ENCODE results near the gene ZCCHC12.
"Not testable (repeated sequence)": the region's sequence is repeated elsewhere in the genome, so short reads cannot be mapped to it uniquely, and the experiment has no call there.

ZCCHC12 gene

GRCh38 chrX:118823263-118824172 lies at the start of gene ZCCHC12:
Gene ZCCHC12, plus strand, starts transcription at chrX:118823824. Its CDS starts 1,421 bp downstream, at chrX:118825245.
- no peak for DNase-seq

GRCh38 chrX:118779581-118779980 lies 44.0 kb upstream of the ZCCHC12 start:
- no peak for DNase-seq

GRCh38 chrX:118780509-118780908 lies 43.1 kb upstream of the ZCCHC12 start:
- no peak for DNase-seq

- no peak for DNase-seq
These were observed 42.7 kb upstream of the ZCCHC12 start for GRCh38 chrX:118780911-118781310.

GRCh38 chrX:118795528-118796280 lies 27.9 kb upstream of the ZCCHC12 start:
- DNase-seq = no peak

GRCh38 chrX:118802857-118803256 lies 20.8 kb upstream of the ZCCHC12 start:
- DNase-seq = peak; percentile 37

- DNase-seq = peak; percentile 37
These were observed 16.2 kb upstream of the ZCCHC12 start for GRCh38 chrX:118807151-118808017.

- DNase-seq = not testable (repeated sequence)
These were observed 6.4 kb upstream of the ZCCHC12 start for GRCh38 chrX:118817257-118817656.

GRCh38 chrX:118824173-118824730 lies 628 bp downstream of the ZCCHC12 start:
- DNase-seq = no peak

- DNase-seq = no peak
These were observed 1.6 kb downstream of the ZCCHC12 start for GRCh38 chrX:118825227-118825626.

- no peak for DNase-seq
These were observed 15.8 kb downstream of the ZCCHC12 start for GRCh38 chrX:118839334-118839958.

- DNase-seq = peak; percentile 32
These were observed 24.1 kb downstream of the ZCCHC12 start for GRCh38 chrX:118847676-118848075.

- no peak for DNase-seq
These were observed 30.0 kb downstream of the ZCCHC12 start for GRCh38 chrX:118853596-118853995.

- no peak for DNase-seq
These were observed 32.2 kb downstream of the ZCCHC12 start for GRCh38 chrX:118855681-118856310.

GRCh38 chrX:118857006-118857405 lies 33.4 kb downstream of the ZCCHC12 start:
- DNase-seq = no peak

- no peak for DNase-seq
These were observed 37.7 kb downstream of the ZCCHC12 start for GRCh38 chrX:118861338-118861737.

GRCh38 chrX:118862091-118862490 lies 38.5 kb downstream of the ZCCHC12 start:
- no peak for DNase-seq

- DNase-seq = no peak
These were observed 39.4 kb downstream of the ZCCHC12 start for GRCh38 chrX:118862979-118863378.

GRCh38 chrX:118864063-118864635 lies 40.5 kb downstream of the ZCCHC12 start:
- no peak for DNase-seq

- DNase-seq = no peak
These were observed 41.6 kb downstream of the ZCCHC12 start for GRCh38 chrX:118865231-118865630.

GRCh38 chrX:118867251-118867650 lies 43.6 kb downstream of the ZCCHC12 start:
- no peak for DNase-seq

Measured in HCEC 1CT (cell line).